ENCODE data around the gene MAPK1IP1L.

MAPK1IP1L gene

DNA sequence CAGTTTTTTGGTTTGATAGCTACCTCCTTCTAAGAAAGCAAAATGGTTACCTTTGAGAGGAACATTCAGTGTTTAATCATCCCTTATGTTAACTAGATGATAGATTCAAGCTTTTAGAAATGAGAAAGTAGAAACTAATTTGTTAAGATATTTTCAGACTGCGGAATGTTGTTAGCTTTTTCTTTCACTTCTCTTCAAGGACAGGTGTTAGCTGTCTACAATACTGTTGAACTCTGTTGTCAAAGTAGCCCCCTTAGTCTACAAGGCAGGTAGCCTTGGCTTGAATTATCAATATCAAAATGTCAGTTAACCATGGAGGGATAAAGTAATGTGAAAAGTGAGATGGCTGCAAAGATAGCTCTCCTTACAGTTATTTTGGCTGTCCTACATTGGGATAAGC is 14.8 kb downstream of the MAPK1IP1L start:
- TF ChIP-seq, protein P1, sequence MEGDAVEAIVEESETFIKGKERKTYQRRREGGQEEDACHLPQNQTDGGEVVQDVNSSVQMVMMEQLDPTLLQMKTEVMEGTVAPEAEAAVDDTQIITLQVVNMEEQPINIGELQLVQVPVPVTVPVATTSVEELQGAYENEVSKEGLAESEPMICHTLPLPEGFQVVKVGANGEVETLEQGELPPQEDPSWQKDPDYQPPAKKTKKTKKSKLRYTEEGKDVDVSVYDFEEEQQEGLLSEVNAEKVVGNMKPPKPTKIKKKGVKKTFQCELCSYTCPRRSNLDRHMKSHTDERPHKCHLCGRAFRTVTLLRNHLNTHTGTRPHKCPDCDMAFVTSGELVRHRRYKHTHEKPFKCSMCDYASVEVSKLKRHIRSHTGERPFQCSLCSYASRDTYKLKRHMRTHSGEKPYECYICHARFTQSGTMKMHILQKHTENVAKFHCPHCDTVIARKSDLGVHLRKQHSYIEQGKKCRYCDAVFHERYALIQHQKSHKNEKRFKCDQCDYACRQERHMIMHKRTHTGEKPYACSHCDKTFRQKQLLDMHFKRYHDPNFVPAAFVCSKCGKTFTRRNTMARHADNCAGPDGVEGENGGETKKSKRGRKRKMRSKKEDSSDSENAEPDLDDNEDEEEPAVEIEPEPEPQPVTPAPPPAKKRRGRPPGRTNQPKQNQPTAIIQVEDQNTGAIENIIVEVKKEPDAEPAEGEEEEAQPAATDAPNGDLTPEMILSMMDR (IDR thresholded peaks at IDR 0.05; ENCODE audit: low read depth, low read length, missing control alignments), result no peak
- DNase-seq (ENCODE audit: extremely low read depth, low read depth), result no peak
- no peak overlapping the region for H3K4me3 ChIP-seq (replicated peaks; ENCODE audit: low read depth, low read length)

GRCh38 chr14:55070981-55071411 is 19.5 kb downstream of the MAPK1IP1L start:
- TF ChIP-seq, protein P1 (IDR thresholded peaks at IDR 0.05; ENCODE audit: low read depth, low read length, missing control alignments), result no peak
- no peak for DNase-seq (ENCODE audit: extremely low read depth, low read depth)
- no peak overlapping the region for H3K4me3 ChIP-seq (replicated peaks; ENCODE audit: low read depth, low read length)

GRCh38 chr14:55071870-55072640 is 20.6 kb downstream of the MAPK1IP1L start:
- TF ChIP-seq, protein P1 (IDR thresholded peaks at IDR 0.05; ENCODE audit: low read depth, low read length, missing control alignments), result no peak
- DNase-seq (ENCODE audit: extremely low read depth, low read depth), result no peak
- H3K4me3 ChIP-seq (replicated peaks; ENCODE audit: low read depth, low read length), result no peak overlapping the region

DNA sequence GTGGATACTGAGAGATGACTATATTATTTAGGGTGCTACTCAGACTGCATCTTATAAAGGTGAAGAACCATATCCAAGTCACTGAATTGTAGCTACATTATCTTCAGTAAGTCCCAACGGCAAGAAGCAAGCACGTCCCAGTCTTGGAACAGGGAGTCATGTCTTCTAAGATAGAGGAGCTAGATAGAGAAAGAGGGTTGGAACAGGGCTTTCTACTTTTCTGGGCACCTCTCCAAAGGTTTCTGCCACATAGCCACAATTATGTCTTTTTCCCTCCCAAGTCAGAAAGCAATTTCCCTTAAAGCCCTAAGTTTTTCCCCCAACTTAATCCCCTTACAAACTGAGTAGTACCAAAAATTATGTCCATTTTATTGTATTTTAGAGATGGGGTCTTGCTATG is 22.4 kb downstream of the MAPK1IP1L start:
- no peak for DNase-seq (ENCODE audit: extremely low read depth, low read depth)
- TF ChIP-seq, protein P1 (IDR thresholded peaks at IDR 0.05; ENCODE audit: low read depth, low read length, missing control alignments), result no peak

DNA sequence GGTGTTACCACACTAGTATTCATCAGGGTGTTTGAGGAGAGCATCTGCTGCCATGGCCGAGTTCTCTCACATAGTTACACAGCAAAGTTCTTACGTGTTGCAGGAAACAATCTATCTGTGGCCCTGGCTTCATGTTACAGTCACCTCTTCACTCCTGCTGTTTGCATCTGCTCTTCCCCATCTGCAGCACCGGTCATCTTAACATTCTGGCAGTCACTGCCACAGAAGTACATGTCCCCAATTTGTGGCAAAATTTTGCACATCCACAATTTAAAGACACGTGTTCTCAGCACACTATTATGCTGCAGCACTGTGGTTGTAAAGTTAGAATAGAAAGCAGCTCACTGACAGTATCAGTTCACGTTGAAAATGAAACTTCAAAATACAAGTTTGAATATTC is 23.2 kb downstream of the MAPK1IP1L start:
- no peak overlapping the region for H3K4me3 ChIP-seq (replicated peaks; ENCODE audit: low read depth, low read length)
- DNase-seq (ENCODE audit: extremely low read depth, low read depth), result no peak
- TF ChIP-seq, protein P1 (IDR thresholded peaks at IDR 0.05; ENCODE audit: low read depth, low read length, missing control alignments), result no peak

More for the DNA sequence above, 22.4 kb downstream of the MAPK1IP1L start:
- no peak overlapping the region for H3K4me3 ChIP-seq (replicated peaks; ENCODE audit: low read depth, low read length)

- no peak for DNase-seq (ENCODE audit: extremely low read depth, low read depth)
- no peak overlapping the region for H3K4me3 ChIP-seq (replicated peaks; ENCODE audit: low read depth, low read length)
- TF ChIP-seq, protein P1 (IDR thresholded peaks at IDR 0.05; ENCODE audit: low read depth, low read length, missing control alignments), result no peak
These were observed 24.3 kb downstream of the MAPK1IP1L start for GRCh38 chr14:55075628-55076175.

All from HFF-Myc (cell line).